HG03097 (cell line): ENCODE data around the gene IRAK4.

Experiments used
- ATAC-seq: cut with Tn5 transposase; IDR thresholded peaks from one replicate; pipeline ENCODE4 v1.9.1; 2021; ENCODE audit not compliant: unreplicated experiment, low FRiP score

IRAK4 gene

GRCh38 chr12:43835264-43835655 lies 76.5 kb downstream of the IRAK4 start:
- peak; percentile 11 for ATAC-seq

GRCh38 chr12:43835656-43836474 lies 77.1 kb downstream of the IRAK4 start, which contains the start of gene TMEM117:
TSS of gene TMEM117 (plus strand) at chr12:43836081.
- ATAC-seq: peak; percentile 73

GRCh38 chr12:43836475-43836989 lies 77.8 kb downstream of the IRAK4 start:
- ATAC-seq: no peak
